ENCODE measurements around the gene OR2A42.

GRCh38 chr7:144255471-144255897 lies 16.1 kb upstream of the OR2A42 start:
- TF ChIP-seq POLR2A (IDR thresholded peaks at IDR 0.05; ENCODE audit: low read length) (no peak), GATA1 (IDR thresholded peaks at IDR 0.05; ENCODE audit: low read depth, low read length) (no peak)
